Activated CD4-positive, alpha-beta T cell treated with anti-CD3 and anti-CD28 coated beads, Interleukin-2, amount 10 ng/mL, durations not matched to agents 24 days and 14 days (primary cell): Measurements from ENCODE around the gene KIF5C. TPM values are rescaled to one million over a fixed set of nuclear protein-coding genes. Genes with fewer than 3 reads are reported as not detected.
"Not testable (repeated sequence)": the region's sequence is repeated elsewhere in the genome, so short reads cannot be mapped to it uniquely, and the experiment has no call there.

Experiments used
- DNase-seq: peaks from one replicate; pipeline ENCODE4 v3.0.0; 2022
- H3K27ac Mint-ChIP-seq: one replicate; pipeline ENCODE4 v1.8.0; 2022; ENCODE audit warnings: mild to moderate bottlenecking, mixed read lengths
- H3K27me3 Mint-ChIP-seq: one replicate; pipeline ENCODE4 v1.8.0; 2022; ENCODE audit warnings: mixed read lengths
- H3K36me3 Mint-ChIP-seq: one replicate; pipeline ENCODE4 v1.8.0; 2022; ENCODE audit warnings: low read depth, mild to moderate bottlenecking, mixed read lengths
- H3K4me1 Mint-ChIP-seq: one replicate; pipeline ENCODE4 v1.8.0; 2021; ENCODE audit warnings: mixed read lengths
- H3K4me3 Mint-ChIP-seq: one replicate; pipeline ENCODE4 v1.8.0; 2022; ENCODE audit warnings: mild to moderate bottlenecking, moderate library complexity, mixed read lengths
- H3K9me3 Mint-ChIP-seq: one replicate; pipeline ENCODE4 v1.8.0; 2021; ENCODE audit warnings: mixed read lengths
- intact Hi-C: fragments of 100-400 bp; cut with micrococcal nuclease; formaldehyde crosslinking; loops from one replicate; pipeline ENCODE4 v1.15.1; 2023
- total RNA-seq: library from RNA; stranded (reverse); gene quantifications from 2 replicates; pipeline ENCODE4 v1.2.3, GENCODE V29; 2022

The KIF5C gene
- 16.9 and 20.0 TPM in 2 replicates for total RNA-seq

DNA sequence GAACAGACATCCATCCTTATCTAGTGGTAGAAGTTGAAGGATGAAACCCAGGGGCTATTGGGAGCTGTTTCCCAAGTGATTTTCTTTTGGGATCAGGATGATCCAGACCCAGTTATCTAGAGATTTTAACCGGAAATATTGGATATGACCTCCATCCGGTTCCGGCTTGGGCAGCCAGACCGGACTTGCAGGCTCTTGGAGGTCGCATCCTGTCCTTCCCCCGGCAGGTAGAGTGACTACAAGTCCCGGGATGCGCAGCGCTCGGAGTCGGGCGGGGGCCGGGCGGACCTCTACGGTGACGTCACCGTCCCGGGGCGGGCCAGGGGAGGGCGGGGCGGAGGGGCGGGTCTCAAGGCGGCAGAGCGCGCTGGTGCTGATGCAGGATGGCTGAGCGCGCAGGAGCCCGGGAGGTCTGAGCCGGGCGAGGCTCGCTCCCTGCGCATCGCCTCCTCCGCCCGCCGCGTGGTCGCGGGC lies at the start of gene KIF5C:
Gene KIF5C (plus strand): TSS at position 360 of the 474 bp plus-strand sequence. CDS start 391 bp downstream, outside the sequence.
- Mint-ChIP-seq H3K4me1 (peaks cover 14% of the 10 kb centered on the region), H3K9me3 (no peaks in the 10 kb centered on the region), H3K36me3 (peaks cover 3% of the 10 kb centered on the region), H3K27ac (peak within 1 kb of the TSS; percentile 86), H3K4me3 (peak within 1 kb of the TSS; percentile 91), H3K27me3 (peaks cover 26% of the 10 kb centered on the region)
- intact Hi-C loops: loop anchor here (1.0 to 5.0 kb wide), 4 partner anchors 63 to 855 kb away; partner anchors contain the start of gene ORC4
- peak; percentile 94 for DNase-seq

DNA sequence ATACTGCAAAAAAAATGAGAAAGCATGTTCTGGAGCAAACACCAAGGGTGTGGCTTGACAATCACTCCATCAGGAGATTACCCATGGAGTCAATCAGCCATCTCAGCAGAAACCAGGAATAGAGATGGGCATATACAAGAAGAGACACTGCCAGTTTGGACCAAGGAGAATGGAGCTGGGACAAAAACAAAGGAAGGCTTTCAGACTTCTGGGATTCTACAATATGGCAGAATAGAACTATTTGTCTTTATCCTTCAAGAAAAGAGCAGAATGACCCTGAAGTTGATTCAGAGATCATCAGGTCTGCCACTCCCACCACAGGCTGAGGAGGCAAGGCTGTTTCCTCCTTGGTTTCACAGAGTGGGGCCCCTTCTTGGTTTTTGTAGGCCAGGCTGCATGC lies 48.2 kb upstream of the KIF5C start:
- no peaks in the 10 kb centered on the region for H3K4me1 Mint-ChIP-seq
- intact Hi-C loops: no loop called here
- no peaks in the 10 kb centered on the region for H3K9me3 Mint-ChIP-seq
- H3K4me3 Mint-ChIP-seq: no peak overlapping the region
- H3K36me3 Mint-ChIP-seq: no peaks in the 10 kb centered on the region
- H3K27ac Mint-ChIP-seq: no peak overlapping the region
- DNase-seq: no peak
- H3K27me3 Mint-ChIP-seq: peaks cover 13% of the 10 kb centered on the region

DNA sequence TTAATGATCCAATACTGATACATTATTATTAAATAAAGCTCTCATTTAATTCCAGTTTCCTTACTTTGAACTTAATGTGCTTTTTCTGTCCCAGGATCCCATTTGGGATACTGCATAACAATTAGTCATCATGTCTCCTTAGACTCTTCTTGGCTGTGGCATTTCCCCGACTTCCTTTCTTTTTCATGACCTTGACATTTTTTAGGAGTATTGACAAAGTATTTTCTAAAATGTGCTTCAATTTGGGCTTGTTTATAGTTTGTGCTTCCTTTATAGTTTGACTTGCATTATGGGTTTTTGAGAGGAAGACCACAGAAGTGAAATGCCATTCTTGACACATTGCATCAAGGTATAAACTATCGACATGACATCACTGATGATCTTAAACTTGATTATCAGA lies 46.1 kb upstream of the KIF5C start:
- Mint-ChIP-seq H3K4me1 (no peaks in the 10 kb centered on the region), H3K9me3 (no peaks in the 10 kb centered on the region), H3K27ac (no peak overlapping the region), H3K4me3 (no peak overlapping the region), H3K27me3 (peaks cover 15% of the 10 kb centered on the region), H3K36me3 (no peaks in the 10 kb centered on the region)
- no peak for DNase-seq
- intact Hi-C loops: no loop called here

DNA sequence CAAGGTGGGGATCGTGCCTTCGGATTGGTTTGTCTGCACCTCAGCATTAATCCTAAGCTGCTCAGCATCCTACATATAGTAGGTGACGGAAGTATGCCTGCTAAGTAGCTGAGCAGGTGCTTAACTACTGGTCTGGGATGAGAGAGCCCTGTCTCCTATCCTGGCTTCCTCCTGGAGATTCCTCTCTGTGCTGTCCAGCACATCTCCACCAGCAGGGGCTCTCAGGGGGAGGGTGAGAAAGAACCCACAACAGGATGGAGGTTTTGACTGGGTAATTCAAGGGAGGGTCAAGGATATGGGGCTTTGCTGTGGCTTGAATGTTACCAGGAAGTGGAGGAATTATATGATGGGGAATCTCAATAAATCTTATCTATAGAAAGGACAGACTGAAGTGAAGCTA lies 45.4 kb upstream of the KIF5C start:
- H3K27me3 Mint-ChIP-seq: peaks cover 15% of the 10 kb centered on the region
- no peaks in the 10 kb centered on the region for H3K36me3 Mint-ChIP-seq
- H3K9me3 Mint-ChIP-seq: no peaks in the 10 kb centered on the region
- H3K4me3 Mint-ChIP-seq: no peak overlapping the region
- DNase-seq: no peak
- no peaks in the 10 kb centered on the region for H3K4me1 Mint-ChIP-seq
- intact Hi-C loops: no loop called here
- H3K27ac Mint-ChIP-seq: no peak overlapping the region

DNA sequence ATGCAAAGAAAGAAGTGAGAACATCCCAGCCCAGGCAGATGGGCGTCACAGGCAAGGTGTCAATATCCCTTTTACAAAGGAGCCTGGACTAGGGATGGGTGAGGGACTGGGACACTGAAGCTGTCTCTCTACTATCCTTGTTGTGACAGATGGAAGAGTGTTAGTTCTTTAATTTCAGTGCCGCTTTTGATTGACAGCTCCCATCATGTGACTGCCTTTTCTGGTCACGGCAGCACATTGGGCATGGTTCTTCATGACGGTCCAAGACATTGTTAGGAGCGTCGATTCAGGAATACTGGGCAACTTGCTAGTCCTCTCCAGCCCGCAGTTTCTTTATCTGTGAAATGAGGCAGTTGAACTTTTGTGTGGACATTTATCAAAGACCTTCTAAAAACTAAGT lies 42.4 kb upstream of the KIF5C start:
- Mint-ChIP-seq H3K27ac (no peak overlapping the region), H3K9me3 (no peaks in the 10 kb centered on the region), H3K4me1 (no peaks in the 10 kb centered on the region), H3K36me3 (no peaks in the 10 kb centered on the region), H3K4me3 (no peak overlapping the region), H3K27me3 (peaks cover 16% of the 10 kb centered on the region)
- no peak for DNase-seq
- intact Hi-C loops: no loop called here

DNA sequence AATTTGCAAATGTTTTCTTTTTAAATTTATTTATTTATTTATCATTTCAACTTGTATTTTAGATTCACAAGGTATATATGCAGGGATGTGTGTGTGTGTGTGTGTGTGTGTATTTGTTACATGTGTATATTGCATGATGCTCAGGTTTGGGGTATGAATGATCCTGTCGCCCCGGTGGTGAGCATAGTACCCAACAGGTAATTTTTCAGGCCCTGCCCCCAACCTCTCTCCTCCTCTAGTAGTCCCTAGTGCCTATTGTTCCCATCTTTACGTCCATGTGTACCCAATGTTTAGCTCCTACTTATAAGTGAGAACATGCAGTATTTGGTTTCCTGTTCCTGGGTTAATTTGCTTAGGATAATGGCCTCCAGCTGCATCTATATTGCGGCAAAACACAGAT lies 33.0 kb upstream of the KIF5C start:
- Mint-ChIP-seq H3K4me3 (no peak overlapping the region), H3K27me3 (peaks cover 9% of the 10 kb centered on the region), H3K36me3 (no peaks in the 10 kb centered on the region), H3K9me3 (peaks cover 9% of the 10 kb centered on the region), H3K4me1 (no peaks in the 10 kb centered on the region), H3K27ac (no peak overlapping the region)
- DNase-seq: no peak
- intact Hi-C loops: no loop called here

DNA sequence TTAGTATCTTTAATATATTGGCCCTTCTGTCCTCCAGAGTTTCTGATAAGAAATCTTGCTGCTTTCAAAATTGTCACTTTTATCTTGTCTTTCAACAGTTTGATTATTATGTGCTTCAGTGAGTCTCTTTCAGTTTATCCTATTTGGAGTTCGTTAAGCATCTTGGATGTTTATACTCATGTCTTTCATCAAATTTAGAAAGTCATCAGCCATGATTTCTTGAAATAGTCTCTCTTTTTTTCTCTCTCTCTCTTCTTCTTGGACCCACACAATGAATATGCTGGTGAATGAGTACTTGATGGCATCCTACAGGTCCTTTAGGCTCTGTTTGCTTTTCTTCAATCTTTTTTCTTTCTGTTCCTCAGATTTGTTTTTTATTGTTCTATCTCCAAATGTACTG lies 26.9 kb upstream of the KIF5C start:
- intact Hi-C loops: no loop called here
- Mint-ChIP-seq H3K27ac (no peak overlapping the region), H3K4me1 (no peaks in the 10 kb centered on the region), H3K4me3 (no peak overlapping the region), H3K9me3 (peaks cover 18% of the 10 kb centered on the region), H3K27me3 (peaks cover 20% of the 10 kb centered on the region), H3K36me3 (no peaks in the 10 kb centered on the region)
- DNase-seq: no peak

DNA sequence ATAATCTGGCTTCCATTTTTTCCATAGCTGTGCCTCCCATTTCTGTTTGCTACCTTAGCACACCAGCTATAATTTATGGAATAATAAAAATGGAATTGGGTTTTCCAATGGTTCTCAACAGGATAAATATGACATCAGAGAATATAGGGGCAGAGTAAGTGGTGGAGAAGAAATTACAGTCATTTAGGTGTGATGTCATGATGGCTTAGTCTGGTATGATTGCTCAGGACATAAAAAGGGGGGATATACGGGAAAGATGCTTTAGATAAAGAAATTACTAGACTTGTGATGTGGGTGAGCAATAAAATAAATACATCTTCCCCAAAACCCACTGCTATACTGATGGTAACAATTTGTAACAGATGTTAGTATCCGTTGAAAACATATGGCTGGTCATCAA lies 21.6 kb upstream of the KIF5C start:
- no peak overlapping the region for H3K4me3 Mint-ChIP-seq
- H3K9me3 Mint-ChIP-seq: peaks cover 4% of the 10 kb centered on the region
- no peak overlapping the region for H3K27ac Mint-ChIP-seq
- DNase-seq: no peak
- peaks cover 25% of the 10 kb centered on the region for H3K27me3 Mint-ChIP-seq
- H3K4me1 Mint-ChIP-seq: no peaks in the 10 kb centered on the region
- intact Hi-C loops: no loop called here
- no peaks in the 10 kb centered on the region for H3K36me3 Mint-ChIP-seq

DNA sequence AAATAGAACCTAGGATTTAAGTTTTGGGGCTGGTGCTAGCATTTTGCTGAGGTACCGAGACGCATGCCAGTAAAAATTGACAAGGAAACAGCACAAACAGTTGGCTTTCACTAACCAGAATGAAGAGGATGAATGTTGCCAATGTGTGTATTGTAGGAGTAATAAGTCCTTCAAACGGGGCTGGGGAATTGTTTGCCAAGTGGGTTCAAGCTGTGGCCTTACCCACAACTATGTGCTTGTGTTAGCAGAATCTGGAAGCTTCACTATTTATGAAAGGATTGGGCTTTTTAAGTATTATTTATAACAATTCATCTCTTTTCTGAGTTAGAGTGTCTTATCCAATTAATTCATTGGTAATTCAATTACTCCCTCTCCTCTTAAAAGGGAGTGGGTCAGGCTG lies 15.0 kb upstream of the KIF5C start:
- H3K9me3 Mint-ChIP-seq: no peaks in the 10 kb centered on the region
- H3K27ac Mint-ChIP-seq: no peak overlapping the region
- peaks cover 18% of the 10 kb centered on the region for H3K27me3 Mint-ChIP-seq
- H3K4me1 Mint-ChIP-seq: no peaks in the 10 kb centered on the region
- no peak overlapping the region for H3K4me3 Mint-ChIP-seq
- no peak for DNase-seq
- no peaks in the 10 kb centered on the region for H3K36me3 Mint-ChIP-seq
- intact Hi-C loops: no loop called here

DNA sequence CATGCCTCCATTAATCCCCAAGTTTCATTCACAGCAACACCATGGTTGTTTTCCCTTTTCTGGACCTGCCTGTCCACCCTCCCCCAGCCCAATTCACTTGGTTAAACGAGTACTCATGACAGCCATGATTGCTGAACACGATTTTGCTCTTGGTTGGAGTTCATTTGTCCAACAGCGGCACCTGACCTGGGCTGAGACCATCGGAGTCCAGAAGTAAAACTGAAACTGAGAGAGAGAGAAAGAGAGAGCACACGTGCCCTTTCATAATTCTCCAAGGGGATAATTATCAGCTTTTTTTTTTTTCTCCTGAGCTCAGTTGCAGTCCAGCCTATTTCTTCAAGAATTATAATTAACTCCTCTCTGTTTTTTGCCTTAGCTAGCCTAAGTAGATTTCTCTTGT lies 13.7 kb upstream of the KIF5C start:
- intact Hi-C loops: no loop called here
- Mint-ChIP-seq H3K27ac (no peak overlapping the region), H3K4me3 (no peak overlapping the region), H3K27me3 (peaks cover 18% of the 10 kb centered on the region), H3K36me3 (no peaks in the 10 kb centered on the region), H3K4me1 (no peaks in the 10 kb centered on the region), H3K9me3 (no peaks in the 10 kb centered on the region)
- DNase-seq: no peak

DNA sequence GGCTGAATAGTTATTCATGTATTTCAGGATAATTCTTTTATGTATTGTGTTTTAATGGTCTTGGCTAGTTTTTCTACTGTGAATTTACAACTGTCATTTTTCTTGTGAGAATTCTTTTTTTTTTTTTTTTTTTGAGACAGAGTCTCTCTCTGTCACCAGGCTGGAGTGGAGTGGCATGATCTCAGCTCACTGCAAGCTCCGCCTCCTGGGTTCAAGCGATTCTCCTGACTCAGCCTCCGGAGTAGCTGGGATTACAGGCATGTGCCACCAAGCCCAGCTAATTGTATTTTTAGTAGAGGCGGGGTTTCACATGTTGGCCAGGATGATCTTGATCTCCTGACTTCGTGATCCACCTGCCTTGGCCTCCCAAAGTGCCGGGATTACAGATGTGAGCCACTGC lies 12.5 kb upstream of the KIF5C start:
- H3K27me3 Mint-ChIP-seq: peaks cover 23% of the 10 kb centered on the region
- H3K9me3 Mint-ChIP-seq, DNase-seq, intact Hi-C loops, H3K27ac Mint-ChIP-seq, H3K4me3 Mint-ChIP-seq, H3K36me3 Mint-ChIP-seq, H3K4me1 Mint-ChIP-seq: not testable (repeated sequence)

DNA sequence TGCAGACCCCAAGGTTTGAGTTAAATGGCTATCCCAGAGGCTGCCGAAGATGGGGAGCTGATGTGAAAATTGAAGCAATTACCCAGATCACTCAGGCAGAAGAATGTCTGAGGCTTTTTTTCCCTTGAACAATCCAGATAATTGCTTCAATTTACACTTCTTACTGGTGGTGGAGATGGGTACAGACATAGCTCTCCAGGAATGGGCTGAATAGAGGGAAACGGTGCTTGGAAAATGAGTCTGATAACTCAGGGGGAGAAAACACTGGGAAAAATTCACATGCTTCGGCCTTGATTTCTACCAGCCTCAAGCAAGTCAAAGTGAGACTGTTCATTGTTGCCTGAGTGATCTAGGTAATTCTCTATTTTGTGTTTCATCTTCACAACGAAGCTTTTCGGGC lies 9.5 kb upstream of the KIF5C start:
- intact Hi-C loops: no loop called here
- H3K4me1 Mint-ChIP-seq: peaks cover 4% of the 10 kb centered on the region

DNA sequence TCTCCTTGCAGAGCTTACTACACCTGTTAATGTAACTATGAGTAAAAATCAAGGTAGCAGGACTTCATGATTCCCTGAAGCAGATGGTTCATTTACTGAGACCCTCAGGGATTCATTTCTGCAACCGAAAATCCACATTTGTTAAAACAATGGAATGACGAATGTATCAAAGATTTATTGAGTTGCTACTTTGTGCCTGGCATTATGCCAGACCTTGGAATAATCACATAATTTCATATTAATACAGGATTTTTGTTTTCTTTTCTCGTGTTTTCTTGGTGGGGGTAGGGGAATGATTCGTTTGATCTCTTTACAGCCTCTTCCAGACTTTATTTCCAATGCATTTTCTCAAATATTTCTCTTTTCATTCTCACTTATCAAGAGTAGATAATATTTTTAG lies 8.9 kb upstream of the KIF5C start:
- H3K9me3 Mint-ChIP-seq: peaks cover 4% of the 10 kb centered on the region
- H3K4me1 Mint-ChIP-seq: peaks cover 4% of the 10 kb centered on the region
- H3K27ac Mint-ChIP-seq: no peak overlapping the region
- DNase-seq: no peak
- H3K4me3 Mint-ChIP-seq: no peak overlapping the region
- H3K36me3 Mint-ChIP-seq: no peaks in the 10 kb centered on the region
- intact Hi-C loops: no loop called here
- peaks cover 32% of the 10 kb centered on the region for H3K27me3 Mint-ChIP-seq

More for the DNA sequence above, 9.5 kb upstream of the KIF5C start:
- Mint-ChIP-seq H3K27ac (no peak overlapping the region), H3K27me3 (peaks cover 32% of the 10 kb centered on the region), H3K4me3 (no peak overlapping the region), H3K36me3 (no peaks in the 10 kb centered on the region), H3K9me3 (peaks cover 4% of the 10 kb centered on the region)
- DNase-seq: no peak

DNA sequence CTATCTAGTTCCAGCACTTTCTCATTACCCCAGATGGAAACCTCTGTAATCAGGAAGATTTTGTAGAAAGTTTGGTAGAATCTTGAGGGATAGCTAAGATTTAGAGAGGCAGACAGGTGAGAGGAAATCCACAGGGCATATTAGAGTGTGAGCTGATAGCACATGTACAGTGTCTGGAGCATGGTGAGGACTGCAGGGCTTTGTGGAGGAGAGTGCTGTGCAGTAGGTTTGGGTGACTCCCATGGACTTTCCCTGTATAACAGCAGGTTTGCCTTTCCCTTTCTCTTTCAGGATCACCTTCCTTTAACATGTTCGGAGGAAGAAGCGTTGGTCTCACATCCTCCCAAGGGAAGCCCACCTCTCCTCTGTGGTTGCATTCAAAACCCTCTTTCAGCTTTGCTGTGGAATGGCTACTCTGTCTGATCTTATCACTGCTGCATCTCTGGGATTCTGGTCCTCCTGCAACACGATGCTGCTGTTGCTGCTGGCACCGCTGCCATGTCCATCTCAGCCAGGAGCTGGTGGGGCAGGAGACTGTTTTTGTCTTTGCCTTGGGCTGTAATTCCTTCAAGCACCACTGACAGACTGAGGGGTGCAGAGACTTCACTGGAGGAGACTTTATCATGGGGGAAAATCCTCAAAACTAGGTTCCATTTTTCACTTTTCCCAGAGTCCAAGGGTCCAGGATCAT lies 7.8 kb upstream of the KIF5C start:
- Mint-ChIP-seq H3K4me3 (no peak overlapping the region), H3K36me3 (no peaks in the 10 kb centered on the region), H3K9me3 (peaks cover 4% of the 10 kb centered on the region), H3K27me3 (peaks cover 37% of the 10 kb centered on the region), H3K4me1 (peaks cover 4% of the 10 kb centered on the region), H3K27ac (no peak overlapping the region)
- DNase-seq: no peak
- intact Hi-C loops: no loop called here
